NCI-H2196 (cell line): ENCODE results near the gene IRS2.

Experiments
- DNase-seq: peaks from one replicate; lab custom pipeline; 2025; ENCODE audit not compliant: unreplicated experiment; lab: John Stamatoyannopoulos, UW

IRS2 gene

DNA sequence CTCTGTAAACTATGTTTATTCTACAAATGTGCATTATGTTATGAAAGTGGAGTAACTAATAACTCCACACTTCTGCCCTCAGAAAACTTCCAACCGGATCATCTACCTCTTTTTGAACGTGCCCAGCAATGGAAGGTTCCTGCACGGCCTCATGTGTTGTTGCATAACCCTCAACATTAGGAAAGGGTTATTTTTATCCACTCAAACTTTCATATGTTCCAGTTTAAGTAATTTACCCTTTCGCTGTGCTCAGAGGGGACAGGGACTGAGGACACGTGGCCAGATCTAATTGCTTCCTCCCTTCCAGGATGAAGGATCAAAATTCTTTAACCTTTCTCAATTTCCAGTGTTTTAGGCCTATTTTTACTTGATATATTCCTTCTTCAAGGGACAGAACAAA, 29.6 kb downstream of the IRS2 start:
- DNase-seq, result no peak

DNA sequence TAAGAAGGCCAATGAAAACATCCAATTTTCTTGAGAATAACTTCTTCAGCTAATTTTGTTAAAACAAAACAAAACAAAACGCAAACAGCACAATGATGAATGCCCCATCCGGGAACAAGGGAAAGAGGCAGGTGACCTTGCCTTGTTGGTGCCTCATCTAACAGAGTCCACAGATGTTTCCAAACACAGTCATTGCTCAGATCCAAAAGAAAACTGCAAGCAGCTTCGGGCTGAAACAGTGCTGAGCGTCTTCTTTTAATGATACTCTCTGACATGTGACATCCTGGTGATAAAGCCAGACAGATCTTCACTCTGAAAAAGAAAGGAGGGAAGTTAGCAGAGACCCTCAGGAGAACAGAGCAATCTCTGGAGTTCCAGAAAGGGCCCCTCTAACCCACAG, 30.4 kb downstream of the IRS2 start:
- no peak for DNase-seq

DNA sequence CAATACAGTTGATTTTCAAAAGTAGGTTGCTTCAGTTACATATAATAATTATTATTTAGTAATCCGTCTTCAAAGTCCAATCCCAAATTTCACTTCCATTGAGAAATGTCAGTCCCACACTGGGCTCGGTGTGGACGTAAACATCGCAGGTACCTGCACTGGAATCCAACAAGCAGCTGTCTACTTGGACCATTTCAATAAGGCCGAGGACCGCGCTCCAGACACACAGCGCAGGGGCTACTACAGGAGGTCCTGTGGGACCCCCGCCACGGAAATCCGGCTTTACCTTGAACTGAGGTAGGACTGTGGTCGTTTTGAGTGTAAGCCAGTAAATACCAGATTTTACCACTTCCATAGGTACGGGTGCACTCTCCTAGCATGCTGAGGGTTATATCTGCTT, 30.8 kb downstream of the IRS2 start:
- no peak for DNase-seq

DNA sequence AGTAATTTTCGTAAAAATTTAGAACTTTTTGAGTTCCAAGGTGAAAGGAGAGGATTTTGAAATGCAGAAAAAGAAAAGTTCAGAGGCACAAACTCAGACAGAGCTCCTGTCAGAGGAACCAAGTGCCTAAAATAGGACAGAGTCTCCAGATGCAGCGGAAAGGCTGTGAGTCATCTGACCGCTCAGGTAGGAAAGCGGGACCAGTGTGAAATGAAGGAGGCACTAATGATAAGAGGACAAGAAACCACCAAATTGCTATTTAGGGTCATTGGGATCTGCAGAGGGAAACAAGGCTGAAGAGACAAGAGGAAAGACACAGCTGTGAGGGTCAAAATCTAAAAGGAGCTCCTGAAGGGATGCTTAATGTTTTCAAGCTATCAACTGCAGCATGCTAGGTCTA, 34.9 kb downstream of the IRS2 start:
- DNase-seq, result no peak

DNA sequence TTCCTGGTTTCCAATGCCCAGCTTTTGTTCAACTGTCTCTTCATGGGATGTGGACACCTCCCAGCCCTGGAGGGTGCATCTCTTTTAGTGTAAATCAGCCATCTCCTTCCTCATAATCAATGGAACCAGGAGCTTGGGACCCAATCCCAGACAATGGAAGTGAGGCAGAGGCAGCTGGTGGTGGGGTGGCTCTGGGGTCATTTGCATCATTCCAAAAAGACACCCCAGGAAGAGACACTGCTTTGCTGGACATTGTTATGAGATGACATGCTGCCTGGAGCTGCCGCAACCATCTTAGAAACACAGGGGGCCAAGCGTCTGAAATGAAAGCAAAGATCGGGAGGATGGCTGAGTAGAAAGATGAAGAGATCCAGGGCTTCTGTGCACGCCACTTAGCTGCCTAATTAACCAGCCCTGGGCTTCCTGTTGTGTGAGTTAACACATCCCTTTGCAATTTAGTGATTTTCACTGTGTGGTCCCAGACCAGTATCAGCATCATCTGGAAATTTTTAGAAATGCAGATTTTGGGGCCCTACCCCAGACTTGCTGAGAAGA, 36.1 kb downstream of the IRS2 start:
- DNase-seq, result no peak

DNA sequence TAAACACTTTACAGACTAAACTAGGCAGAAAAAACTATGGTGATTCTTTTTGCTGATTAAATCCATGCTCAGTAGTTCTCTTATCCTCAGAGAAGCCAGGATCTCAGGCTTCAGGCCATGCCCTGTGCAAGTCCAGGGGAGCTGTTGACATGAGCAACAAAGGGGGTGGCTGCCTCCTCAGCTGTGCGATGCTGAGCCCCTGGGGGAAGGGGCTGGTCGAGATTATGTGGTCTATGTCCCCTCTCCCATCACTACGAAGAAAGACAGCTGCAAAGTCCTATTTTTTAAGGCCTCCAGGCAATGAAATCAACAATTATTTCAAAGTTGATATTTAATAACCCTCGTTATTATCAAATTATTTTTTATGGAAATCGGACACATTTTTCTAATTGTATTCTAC, 37.0 kb downstream of the IRS2 start:
- DNase-seq, result no peak

DNA sequence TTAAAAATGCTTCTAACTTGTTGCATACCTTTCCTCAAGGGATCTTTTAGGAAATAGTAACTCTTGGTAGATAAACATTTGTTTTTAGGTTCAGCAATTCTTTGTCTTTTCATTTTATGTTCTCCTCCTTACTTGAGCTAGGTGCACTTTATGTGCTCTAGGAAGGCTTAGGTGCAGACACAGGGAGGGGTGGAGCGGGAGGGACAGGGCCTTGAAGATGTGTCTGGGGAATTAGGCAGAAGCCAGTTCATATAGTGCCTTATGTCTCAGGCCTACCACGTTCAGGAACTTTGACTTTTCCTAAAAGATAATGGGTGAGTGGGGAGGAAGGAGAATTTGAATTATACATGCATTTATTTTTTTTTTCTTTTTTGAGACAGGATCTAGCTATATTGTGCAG, 37.7 kb downstream of the IRS2 start:
- DNase-seq, result no peak

DNA sequence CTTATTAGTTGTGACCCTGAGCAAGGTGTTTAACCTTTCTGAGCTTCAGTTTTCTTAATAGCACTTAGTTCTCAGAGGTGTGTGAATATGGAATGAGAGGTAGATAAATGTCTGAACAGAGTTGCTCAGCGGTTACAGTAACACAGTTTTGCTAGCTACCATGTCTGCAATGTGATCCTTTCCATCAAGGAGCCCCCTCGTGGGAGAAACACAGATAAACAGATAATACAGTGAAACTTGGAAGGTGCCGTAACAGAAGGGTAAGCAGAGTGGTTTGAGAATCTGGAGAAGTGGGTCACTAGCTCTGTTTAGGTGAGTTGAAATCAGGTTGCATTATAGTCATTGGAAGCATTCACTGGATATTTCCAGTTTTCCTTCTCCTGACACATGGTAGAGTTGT, 38.9 kb downstream of the IRS2 start:
- DNase-seq, result no peak

DNA sequence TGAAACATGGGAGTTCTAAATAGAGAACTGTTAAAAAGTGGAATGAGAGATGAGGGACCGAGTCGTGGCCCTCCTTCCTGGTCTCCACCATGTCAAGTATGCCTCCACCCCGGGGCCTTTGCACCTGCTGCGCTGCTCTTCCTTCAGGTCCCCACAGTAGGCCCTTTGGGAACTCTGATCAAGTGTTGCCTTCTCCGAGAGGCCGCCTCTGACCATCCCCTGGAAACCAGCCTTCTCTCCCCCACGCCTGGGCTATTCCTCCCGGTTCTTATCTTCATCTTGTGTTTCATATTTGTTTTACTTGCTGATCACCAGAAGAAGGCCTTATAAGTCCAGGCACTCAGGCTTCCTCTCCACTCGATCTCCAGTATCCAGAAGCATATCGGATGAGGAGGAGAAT, 40.0 kb downstream of the IRS2 start:
- DNase-seq, result no peak

DNA sequence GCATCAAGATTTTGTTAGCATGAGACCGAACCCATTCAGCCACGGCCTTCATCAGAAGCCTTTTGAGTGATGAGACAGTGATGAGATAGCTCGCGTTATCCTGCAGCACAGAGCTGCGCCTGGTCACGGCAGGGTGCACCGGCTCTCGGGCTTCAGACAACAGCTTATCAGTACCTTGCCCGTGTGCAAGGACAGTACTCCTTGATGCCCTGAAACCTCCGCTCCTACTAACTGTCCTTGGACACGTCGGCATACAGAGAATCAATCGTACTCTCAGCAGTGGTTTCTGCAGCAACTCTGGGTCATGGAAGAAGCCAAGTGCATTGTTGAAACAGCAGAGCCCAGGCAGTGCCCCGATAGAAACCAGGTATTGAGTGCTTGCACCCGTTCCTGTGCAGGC, 40.7 kb downstream of the IRS2 start:
- DNase-seq, result no peak

DNA sequence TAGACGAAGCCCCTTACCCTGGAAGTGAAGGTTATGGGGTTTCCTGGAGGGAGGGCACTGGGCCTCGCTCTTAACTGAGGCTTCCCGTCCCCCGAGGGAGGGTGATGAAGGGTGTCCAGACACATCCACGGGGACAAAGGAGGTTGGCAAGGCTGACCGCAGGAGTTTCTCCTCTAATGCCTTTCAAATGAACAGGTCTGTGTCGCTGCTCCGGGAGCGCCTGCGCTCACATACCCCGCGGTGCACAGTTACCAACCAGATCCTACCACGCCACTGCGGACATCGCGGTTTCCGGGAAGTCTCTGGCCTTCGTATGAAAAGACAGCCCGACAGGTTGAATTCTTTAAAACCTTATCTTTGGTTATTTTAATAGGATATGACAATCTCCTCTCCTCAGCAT, 41.3 kb downstream of the IRS2 start:
- no peak for DNase-seq

DNA sequence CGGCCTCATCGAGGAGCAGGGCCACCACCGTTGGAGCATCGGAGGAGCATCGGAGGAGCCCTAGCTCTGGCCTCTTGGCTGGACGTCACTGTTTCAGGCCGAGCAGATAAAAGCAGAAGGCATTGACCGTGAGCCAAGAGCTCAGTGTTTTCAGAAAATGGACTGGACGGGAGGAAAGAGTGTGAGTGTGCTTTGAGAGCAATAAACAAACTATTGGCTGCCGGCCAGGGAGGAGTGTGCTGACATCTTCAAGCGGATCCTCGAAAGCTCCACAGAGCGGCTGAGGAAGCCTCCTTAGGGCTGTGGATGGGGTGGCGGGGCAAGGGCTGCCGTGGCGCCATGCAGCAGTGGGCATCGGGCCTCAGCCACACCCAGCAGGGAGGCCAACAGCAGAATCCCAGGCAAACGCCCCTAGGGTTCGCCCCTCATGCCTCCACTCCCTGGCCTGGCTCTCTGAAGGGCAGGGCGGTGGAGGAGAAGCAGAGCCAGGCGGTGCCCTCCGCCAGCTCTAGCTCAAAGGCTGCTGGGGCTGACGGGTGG, 41.8 kb downstream of the IRS2 start:
- peak; percentile 60 for DNase-seq

DNA sequence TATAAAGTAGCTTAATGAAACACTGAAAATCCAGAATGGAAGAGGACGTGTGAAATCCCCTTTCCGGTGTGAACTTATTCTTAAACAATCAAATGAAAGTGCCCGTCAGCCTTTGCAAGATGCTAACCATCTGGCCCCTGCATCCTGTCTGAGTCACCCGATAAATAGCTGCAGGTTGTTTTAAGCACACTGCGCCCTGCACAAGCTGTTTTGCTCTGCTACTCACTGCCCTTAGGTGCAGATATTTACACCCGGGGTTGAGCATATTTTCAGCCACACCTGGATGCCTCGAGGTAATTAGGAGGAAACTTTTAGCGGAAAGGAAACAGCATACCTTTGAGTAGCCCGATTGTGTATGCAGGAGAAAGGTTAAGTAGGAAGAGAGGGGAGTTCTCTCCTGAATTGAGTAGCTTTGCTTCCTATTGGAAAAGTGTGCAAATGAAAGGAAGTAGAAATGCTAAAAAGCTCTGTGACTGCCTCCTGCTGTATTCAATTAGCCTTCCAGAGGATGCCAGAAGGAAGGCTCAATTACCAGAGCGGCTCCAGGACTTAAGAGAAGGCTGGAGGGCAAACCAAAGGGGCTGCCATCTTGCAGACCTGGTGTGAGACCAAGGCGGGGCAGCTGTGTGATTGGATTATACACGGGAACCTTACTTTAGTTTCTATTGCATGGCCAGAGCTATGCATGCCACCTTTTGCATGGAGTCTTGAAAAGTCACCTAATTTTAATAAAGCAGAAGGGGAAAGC, 42.5 kb downstream of the IRS2 start:
- DNase-seq, result no peak

DNA sequence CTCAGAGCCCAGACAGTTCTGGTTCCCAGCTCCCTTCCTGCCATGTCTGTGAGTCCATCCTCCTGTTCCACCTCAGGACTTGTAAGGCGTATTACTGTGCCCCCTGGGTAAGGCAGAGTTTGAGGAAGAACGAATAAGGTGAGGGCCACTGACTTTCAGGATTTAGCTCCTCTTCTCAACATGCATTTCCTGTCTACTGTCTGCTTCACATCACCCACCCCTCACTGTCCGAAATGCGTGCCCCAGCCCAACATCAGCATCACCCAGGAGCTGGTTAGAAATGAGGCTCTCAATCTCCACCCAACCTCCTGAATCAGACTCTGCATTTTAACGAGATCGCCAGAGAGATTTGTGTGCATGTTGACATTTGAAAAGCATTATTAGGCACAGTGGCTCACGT, 44.4 kb downstream of the IRS2 start:
- DNase-seq, result no peak

DNA sequence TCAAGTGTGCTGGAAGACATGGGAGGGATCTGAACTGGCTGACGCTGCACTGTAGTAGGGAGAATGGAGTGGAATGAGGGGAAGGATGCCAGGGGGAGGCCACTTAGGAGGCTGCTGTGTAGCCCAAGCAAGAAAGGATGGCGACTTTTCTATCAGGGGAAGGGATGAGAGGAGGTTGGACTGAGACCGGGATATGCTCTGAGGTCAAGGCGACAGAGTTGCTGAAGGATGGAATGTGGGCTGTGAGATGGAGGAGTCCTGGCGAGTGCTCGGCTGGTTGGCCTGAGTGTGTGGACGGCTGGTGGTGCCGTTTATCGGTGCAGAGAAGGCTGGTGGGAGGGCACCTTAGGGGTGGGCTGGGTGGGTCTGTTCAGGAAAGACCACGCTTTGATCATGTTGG, 45.7 kb downstream of the IRS2 start:
- DNase-seq, result no peak

DNA sequence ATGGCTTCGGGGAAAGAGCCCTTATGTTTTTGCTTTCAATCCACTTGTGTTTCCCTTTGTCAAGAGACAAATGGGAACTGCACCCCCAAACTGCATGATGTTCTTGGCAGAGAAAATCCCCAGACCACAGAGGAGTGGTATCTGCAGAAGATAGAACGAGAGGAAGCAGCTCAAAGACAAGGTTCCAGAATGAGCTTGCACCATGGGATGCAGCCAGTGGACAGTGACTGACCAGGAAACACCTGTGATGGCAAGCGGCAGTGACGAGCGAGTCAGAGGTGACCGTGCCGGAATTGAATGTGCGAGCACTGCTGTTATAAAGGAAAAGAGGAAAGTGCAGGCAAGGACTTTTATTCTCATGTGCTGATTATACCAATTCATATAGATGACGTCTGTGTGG, 46.3 kb downstream of the IRS2 start:
- DNase-seq, result no peak

DNA sequence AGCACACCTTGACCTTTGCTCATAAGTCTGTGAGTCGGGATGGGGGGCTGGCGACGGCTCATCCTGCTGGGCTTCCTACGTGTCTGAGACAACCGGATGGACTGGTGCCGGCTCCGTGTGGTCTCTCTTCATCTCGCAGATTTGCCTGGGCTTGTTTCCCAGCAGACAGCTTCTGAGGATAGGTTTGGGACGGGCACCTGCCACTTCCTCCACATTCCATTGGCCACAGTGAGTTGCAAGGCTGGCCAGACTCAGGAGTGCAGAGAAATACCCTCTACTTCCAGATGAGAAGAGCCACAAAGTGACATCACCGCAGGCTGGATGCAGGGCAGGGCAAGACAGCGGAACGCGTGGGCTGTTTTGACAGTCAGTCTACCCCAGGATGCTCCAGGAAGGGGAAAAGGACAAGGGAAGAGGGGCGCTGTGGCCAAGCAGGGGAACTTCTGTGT, 48.1 kb downstream of the IRS2 start:
- DNase-seq, result no peak

DNA sequence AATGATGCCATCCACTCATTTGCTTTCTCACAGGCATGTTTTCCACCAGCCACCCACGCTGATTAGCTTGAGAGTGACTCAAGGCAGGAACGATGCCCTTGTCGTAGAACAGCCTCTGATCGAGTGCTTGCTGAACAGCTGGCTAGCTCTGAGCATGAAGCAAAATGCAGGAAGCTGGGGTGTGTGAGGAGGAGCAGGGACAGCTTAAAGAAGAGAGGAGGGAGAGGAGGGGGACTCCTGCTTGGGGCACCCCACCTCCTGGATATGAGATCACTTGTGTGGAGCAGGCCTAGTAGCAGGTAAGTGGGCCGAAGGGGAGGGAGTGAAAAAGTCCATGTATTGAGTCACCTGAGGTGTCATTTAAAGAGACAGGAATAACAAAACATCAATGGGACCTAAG, 48.8 kb downstream of the IRS2 start:
- no peak for DNase-seq

DNA sequence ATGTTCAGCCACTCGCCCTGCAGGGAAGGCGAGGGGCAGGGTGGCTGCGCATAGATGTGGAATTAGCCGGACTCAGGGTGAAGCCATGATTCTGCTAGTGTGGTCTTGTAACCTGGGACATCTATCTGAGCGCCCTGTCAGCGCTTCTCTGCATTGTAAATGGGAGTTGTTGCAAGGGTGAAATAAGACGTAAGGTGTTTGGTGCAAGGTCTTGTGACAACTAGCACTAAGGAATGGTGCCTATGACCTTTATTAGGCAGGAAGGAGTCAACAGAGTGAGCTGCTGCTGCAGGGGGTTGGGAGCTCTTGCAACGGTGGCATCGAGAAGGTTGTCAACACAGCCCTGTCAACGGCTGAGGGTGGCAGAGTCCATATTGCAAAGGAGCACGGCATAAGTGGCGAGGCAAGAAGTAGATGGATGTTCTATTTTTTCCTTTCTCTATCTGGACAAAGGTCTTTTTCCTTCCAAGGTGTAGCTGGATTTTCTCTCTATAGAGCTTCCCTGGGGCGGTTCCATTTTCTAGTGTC, 49.3 kb downstream of the IRS2 start:
- DNase-seq, result no peak

DNA sequence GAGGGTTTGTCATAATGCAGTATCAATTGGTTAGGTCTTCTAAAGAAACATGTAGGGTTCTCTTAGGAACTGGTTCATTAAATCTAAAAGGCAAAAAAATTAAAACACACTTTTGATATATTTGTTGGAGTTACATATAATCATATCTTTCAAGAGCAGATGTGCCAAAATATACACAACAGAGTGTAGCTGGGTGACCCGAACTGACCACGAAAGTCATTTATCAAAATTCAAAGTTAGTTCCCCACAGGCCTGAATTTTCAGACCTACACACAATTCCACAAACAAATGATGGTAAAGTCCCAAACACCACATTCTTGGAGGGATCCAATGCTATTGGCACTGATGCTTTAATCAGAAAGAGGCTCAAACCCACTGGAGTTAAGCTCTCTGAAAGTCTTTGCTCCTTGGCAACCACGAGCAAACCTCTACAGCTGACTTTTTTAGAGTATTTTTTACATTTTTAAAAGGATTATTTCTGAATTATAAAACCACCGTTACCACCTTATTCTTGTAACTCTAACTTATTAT, 50.9 kb downstream of the IRS2 start:
- DNase-seq, result no peak

DNA sequence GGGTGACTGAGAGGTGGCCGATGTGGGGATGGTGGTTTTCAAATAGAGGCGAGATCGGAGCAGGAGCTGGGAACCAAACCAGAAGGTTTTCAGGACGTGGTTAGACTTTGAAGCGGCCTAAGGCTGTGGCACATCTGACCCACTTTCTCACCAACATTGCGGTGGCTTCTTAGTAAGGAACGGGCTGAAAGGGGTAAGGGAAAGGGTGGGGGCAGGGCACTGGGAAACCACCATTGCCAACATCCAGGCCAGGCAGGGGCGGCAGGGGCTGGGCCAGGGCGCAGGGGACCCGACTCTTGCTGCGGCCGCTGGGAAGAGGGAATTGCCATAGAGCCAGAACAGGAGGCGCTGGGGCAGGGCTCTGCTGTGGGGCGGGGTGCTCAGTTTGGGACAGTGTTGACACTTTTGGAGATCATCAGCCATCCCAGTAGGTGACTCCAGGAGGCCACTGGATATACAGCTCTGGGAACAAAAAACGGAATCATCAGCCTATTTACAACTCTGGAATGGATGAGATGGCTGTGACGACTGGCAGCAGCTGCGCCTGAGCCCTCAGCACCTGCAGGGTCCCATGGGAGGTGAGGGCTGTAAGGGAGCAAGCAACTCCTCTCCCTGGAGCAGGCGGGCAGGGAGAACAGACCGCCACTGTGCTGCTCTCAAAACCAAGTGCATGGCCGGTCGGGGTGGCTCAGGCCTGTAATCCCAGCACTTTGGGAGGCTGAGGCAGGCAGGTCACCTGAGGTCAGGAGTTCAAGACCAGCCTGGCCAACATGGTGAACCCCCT, 52.2 kb downstream of the IRS2 start:
- DNase-seq, result no peak

DNA sequence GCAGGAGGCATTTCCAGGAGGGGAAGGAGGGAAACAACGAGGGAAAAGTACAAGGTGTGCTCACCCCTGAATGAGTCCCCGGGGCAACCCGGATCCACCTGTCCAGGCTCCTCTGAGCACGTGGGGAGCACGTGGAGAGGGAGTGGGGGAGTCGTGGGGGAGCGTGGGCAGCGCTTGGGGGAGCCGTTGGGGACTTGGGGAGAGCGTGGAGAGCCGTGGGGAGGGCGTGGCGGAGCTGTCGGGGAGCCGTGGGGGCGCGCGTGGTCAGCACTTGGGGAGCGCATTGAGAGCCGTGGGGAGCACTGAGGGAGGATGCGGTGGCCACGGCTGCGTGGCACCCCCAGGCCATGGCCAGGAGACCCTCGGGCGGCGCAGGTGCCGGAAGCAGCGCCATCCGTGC, 52.8 kb downstream of the IRS2 start:
- no peak for DNase-seq
